Left colon (tissue), 2 donors: Measurements from ENCODE around the gene SHB. TPM values are rescaled to one million over a fixed set of nuclear protein-coding genes. Genes with fewer than 3 reads are reported as not detected.
"Not testable (repeated sequence)": the region's sequence is repeated elsewhere in the genome, so short reads cannot be mapped to it uniquely, and the experiment has no call there.

Experiments
- ATAC-seq: fragments of 200-7000 bp; cut with Tn5 transposase; one replicate; pipeline ENCODE4 v1.9.1; 2020; ENCODE audit warnings: mild to moderate bottlenecking, moderate library complexity
- DNase-seq, 2 donors: peaks; one replicate each; pipeline ENCODE4 v3.0.0-alpha.2; 2020
- intact Hi-C, 2 donors: fragments of 100-400 bp; cut with DNase I in 1 of 2; cut with micrococcal nuclease in 1 of 2; formaldehyde crosslinking; loops; one replicate each; pipeline versions ENCODE4 v1.11.2 to v1.14.0; 2022; cut with DNase I, micrococcal nuclease
- total RNA-seq, 2 donors: library from RNA; stranded (reverse); fragmentation: NEBNext Ultra II Directional; extraction: Animal tissue kit (Norgen Biotek cat#: 25700); gene quantifications; one replicate each; pipeline ENCODE4 v1.2.1, GENCODE V29; 2021
- donor health status: DM: no; HTN: no; CAD: no.
- donor health status: DM: yes; HTN: yes; CAD: no.

Gene SHB
- total RNA-seq, 2 donors from 2014 or later, result 19.6 to 26.2 TPM

DNA sequence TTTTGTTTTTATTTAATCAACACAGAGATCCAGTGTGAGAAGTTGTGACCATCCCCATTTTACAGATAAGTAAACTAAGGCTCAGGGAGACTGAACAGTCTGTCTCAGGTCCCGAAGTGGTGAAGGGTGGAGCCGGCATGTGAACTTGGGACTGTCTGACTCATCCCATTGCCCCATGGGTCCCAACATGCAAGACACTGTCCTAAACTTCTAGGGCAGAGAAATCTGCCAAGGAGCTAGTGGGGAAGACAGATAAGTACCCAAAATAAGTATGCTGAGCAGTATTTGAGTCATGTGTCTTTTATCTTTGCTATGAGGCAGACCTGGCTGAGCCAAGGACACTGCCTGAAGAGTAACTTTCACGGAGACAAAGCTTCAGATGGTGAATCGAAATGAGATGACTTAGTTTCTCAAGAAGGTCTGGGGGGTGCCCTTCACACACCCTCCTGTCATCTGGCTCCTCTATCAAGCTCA lies 100.8 kb downstream of the SHB start:
- peak in 1 of 2 donors; percentile 69 for DNase-seq
- intact Hi-C loops, result no loop called here
- ATAC-seq, result peak; percentile 35

GRCh38 chr9:37967761-37968080 lies 101.3 kb downstream of the SHB start:
- DNase-seq, result no peak
- ATAC-seq, result no peak
- intact Hi-C loops, result no loop called here

GRCh38 chr9:37967014-37967760 lies 101.8 kb downstream of the SHB start:
- intact Hi-C loops, result no loop called here
- no peak for DNase-seq
- peak; percentile 25 for ATAC-seq

- ATAC-seq (peak; percentile 28), DNase-seq (peak in 1 of 2 donors; percentile 54)
- intact Hi-C loops, result no loop called here
These were observed 102.5 kb downstream of the SHB start for GRCh38 chr9:37966412-37967013.

GRCh38 chr9:37965676-37966345 lies 103.2 kb downstream of the SHB start:
- ATAC-seq, intact Hi-C loops: not testable (repeated sequence)

DNA sequence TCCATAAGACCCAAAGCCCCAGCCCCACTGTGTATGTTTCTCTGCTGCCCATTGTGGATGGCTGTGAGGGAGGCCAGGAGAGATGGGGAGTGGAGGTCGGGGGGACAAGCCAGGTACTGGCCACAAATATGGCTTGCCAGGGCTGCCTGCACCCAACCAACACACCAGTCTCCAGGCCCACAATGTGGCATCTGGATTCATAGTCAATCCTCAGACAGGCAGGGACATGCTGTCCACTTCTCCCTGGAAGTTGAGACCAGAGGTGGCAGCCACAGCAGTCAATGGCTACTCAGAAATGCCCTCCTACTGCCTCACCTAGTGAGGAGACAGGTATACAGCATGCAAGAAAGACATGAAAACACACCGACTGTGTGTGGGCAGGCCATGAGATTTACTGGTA lies 103.9 kb downstream of the SHB start:
- no peak for DNase-seq
- intact Hi-C loops, result no loop called here
- no peak for ATAC-seq

More at GRCh38 chr9:37965676-37966345, 103.2 kb downstream of the SHB start:
- not testable (repeated sequence) for DNase-seq

DNA sequence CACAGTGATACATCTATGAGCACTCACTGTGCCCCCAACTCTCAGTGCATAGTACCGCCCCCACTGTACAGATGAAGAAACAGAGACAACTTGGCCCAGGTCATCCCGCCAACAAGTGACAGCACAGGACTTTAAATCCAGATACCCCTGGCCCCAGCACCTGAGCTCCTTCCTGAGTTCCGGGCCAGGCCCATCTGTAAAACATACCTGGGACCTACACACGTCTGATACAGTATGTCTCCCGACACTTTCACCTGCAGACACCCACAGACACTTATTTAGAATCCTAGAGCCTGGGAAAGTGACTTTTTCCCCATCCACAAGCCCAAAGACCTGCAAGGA lies 104.3 kb downstream of the SHB start:
- intact Hi-C loops, result no loop called here

GRCh38 chr9:37963936-37964739 lies 104.9 kb downstream of the SHB start:
- DNase-seq (peak; percentile 52 to 71), ATAC-seq (peak; percentile 63)
- intact Hi-C loops, result no loop called here

More for the DNA sequence above, 104.3 kb downstream of the SHB start:
- no peak for DNase-seq
- ATAC-seq, result no peak

- DNase-seq, result no peak
- ATAC-seq, result no peak
- intact Hi-C loops, result no loop called here
These were observed 107.7 kb downstream of the SHB start for GRCh38 chr9:37961351-37961750.

DNA sequence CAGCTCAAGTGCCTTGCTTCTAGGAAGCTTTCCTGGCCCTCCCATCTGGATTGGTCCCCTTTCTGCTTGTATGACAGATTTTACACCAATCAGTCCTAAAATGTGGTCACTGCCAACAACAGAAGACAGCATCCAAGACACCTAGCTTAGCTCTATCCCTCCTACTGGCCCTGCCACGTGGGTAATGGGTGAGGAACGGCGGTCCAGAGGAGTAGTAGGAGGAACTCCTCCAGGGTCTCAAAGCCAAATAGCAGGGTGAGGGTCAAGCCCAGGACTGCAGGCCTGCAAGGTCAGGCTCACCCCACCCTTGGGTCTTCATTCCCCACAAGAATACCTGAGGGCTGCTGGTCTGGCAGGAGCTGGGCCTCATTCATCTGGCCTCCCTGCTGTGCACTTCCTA lies 108.4 kb downstream of the SHB start:
- intact Hi-C loops, result no loop called here
- DNase-seq, result no peak
- no peak for ATAC-seq

DNA sequence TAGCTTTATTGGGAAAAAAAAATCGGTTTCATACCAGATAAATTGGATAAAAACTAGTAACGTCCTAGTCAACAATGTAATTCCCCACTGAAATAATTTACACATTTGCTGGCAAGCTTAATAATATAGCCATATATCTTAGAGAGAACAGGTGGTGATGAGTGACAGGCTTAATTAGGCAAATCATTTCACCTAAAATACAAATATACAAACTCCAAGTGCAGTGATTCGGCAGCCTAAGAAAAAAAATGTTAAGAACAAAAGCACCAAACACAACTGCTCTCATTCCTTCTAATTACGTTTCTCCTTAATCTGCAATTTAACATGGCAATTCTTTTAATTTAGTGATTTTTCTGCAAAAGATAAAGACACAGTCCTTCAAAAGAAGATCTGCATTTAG lies 109.1 kb downstream of the SHB start:
- intact Hi-C loops, result no loop called here
- ATAC-seq, result no peak
- no peak for DNase-seq

DNA sequence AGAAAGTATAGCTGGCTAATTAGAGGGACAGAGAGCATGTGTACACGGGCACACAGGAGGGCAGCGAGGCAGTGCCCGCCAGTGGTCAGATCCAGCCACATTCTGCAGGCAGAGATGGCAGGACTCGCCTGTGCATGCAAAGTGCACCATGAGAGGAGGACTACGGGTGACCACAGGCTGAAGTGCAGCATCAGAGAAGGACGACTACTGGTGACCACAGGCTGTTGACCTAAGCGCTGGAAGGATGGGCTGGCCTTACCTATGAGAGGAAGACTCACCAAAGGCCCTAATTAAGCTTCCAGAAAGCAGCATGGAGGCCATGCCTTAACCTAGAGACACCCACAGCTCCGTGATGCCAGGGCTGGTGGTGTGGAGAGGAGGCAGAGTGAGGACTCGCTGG lies 110.9 kb downstream of the SHB start:
- intact Hi-C loops, result no loop called here
- ATAC-seq (no peak), DNase-seq (no peak)

DNA sequence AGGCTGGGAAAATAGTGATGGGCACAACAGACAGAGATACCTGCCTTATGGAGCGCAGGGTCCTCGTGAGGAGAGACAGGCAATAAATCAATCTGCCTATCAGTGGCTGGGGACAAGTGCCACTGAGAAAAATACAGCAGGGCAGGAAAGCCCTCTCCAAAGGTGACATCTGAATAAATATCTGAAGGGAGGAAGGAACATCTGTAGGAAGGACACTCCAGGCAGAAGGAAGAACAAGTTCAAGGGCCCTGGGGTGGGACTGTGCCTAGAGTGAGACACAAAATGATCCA lies 111.4 kb downstream of the SHB start:
- intact Hi-C loops, result no loop called here
- DNase-seq, result no peak
- no peak for ATAC-seq

DNA sequence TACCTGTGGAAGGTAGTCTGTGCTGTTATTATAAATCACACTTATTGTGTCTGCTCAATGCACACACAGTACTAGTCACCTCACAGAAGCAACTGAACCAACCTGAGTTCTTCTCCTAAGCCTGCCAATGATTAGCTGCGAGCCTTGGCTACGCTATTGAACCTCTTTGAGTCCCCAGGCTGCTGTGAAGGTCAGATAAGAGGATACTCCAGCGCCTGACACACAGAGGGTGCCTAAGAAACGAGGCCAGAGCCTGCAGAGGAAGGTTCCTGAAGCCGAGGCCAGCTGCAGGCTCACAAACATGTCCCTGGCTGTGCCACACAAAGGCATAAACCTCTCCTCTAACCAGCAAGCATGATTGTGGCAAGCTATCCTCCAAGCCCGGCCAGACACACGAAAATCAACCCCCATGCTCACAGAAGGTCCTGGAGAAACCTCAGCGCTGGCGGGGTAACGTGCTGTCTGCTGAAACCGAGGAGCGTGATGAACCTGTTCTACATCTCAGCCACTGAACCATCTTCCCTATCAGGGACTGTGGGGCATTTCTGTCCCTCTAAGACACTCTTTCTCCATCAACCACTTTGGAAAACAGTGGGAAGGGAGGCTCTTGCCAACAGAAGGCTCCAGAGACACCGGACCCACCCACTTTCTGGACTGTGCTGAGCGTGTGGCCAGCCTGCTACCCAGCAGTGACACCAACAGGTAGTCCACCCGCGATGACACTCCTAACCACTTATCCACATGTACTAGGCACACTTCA lies 111.9 kb downstream of the SHB start:
- DNase-seq (no peak), ATAC-seq (no peak)
- intact Hi-C loops, result no loop called here

GRCh38 chr9:37956423-37956820 lies 112.6 kb downstream of the SHB start:
- ATAC-seq, result no peak
- intact Hi-C loops, result no loop called here
- no peak for DNase-seq

DNA sequence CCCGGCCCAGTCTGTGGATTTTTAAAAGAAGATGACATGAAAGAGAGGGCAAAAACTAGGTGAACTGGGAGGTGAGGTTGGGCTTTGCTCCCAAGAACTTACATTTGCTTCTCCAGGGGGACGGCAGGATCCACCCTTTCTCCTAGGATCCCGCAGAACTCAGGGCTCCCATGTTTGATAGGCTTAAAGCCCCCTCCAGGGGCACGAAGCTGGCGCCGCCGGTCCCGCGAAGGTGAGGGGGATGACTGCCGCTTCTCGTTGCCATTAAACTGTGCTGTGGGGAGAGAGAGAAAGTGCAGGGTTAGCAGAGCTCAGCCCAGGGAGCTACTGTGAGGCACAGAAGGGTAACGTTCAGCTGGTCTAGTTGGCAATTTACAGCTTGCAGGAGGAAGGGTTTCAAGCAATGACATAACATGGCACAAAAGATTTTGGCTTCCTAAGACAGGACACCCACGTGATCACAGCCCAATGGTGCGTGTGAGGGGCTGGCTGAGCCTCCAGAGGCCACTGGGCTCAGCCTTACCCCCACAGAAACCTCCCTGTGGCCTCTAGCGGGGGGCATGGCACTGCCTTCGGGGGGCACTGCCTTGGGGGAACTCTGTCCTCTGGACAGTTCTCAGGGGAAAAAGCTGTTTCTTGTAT lies 113.1 kb downstream of the SHB start:
- no peak for ATAC-seq
- intact Hi-C loops, result no loop called here
- DNase-seq, result no peak

DNA sequence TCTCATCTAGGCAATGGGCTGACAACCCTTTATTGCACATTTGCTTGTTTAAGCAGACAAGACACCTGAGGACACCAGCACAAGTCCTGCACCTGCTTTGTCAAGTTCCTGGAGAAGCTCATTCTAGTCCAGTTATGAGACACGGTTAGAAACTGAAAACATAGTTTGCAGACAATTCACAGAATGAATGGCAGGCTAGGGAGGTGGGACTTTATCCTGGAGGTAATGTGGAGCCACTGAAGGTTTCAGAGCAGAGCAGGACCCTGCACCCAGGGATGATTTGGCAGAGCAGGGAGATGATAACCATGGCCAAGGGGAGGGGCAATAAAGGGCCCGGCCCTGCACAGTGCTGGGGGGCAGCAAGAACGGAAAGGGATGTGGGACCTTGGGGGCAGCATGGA lies 114.4 kb downstream of the SHB start:
- DNase-seq (no peak), ATAC-seq (no peak)
- intact Hi-C loops, result no loop called here

DNA sequence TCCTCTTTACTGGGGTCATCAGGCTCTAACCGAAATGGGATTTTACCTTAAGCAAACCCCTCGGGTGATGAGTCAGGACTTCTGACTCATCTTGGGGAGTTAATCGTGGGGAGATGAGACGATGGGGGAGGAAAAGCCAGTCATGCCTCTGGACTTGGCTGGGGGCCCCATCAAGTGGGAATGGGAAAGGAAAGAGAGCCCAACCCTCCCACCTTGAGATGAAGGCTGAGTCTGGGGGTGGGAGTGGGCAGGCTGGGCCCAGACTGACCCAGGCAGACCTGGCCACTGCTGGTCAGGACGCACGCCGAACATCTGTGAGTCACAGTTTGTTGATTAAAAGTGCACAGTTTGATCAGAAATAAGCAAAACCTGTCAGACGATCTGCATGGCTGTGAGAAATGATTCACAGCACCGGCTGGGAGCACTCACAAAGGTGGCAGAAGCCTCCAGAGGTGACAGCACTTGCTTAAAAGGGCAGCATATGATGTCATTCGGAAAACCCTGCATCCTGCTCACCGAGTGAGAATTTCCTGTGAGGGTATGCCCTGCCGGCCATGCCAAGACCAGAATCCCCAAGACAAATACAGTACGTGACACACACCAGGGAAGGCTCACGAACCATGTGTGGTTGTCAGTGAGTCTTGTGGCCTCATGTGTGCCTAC lies 115.1 kb downstream of the SHB start:
- no peak for ATAC-seq
- no peak for DNase-seq
- intact Hi-C loops, result no loop called here
